ENCODE results near the gene ATP1B4. TPM values are rescaled to one million over a fixed set of nuclear protein-coding genes. Genes with fewer than 3 reads are reported as not detected.

The ATP1B4 gene
- total RNA-seq, 3 donors from 2014 or later: not detected

DNA sequence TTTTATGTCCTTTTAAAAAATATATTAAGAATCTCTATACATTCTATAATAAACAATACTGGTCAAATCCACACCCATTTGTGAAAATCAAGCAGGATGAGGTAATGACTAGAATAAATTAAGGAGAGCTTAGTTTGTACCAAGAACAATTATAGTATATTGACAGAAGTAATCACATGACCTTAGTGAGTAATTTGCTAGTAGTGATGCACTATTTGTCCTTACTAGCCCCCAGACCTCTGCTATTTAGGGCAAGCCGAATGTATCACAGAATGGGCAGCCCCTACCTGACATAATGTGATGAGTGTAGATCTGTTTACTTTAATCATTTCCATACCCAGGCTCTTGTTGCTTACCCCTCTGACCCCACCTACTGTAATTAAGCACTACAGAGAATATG, 15.8 kb downstream of the ATP1B4 start:
- no peak for DNase-seq

DNA sequence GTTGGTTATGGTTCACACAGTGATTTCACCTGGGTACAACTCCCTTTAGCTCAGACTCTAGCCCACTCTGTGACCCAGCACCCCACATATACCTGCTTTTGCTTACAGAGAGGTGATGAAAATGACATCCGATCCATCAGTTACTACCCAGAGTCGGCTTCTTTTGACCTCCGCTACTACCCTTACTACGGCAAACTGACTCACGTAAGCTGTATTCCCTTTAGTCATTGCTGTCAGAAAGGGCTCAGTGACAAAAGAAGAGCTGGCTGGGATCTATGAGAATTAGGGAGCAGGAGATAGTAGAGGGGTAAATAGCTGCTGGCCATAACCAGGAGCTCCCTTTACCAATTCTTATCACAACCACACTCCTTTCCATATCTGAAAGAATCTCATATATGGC, 16.7 kb downstream of the ATP1B4 start:
- ATAC-seq: no peak

More for the DNA sequence above, 15.8 kb downstream of the ATP1B4 start:
- no peaks in the 10 kb centered on the region for H3K9me3 ChIP-seq
- TF ChIP-seq, protein P1, sequence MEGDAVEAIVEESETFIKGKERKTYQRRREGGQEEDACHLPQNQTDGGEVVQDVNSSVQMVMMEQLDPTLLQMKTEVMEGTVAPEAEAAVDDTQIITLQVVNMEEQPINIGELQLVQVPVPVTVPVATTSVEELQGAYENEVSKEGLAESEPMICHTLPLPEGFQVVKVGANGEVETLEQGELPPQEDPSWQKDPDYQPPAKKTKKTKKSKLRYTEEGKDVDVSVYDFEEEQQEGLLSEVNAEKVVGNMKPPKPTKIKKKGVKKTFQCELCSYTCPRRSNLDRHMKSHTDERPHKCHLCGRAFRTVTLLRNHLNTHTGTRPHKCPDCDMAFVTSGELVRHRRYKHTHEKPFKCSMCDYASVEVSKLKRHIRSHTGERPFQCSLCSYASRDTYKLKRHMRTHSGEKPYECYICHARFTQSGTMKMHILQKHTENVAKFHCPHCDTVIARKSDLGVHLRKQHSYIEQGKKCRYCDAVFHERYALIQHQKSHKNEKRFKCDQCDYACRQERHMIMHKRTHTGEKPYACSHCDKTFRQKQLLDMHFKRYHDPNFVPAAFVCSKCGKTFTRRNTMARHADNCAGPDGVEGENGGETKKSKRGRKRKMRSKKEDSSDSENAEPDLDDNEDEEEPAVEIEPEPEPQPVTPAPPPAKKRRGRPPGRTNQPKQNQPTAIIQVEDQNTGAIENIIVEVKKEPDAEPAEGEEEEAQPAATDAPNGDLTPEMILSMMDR (IDR thresholded peaks at IDR 0.05): no peak
- H3K36me3 ChIP-seq (ENCODE audit: low read depth): no peaks in the 10 kb centered on the region
- no peaks in the 10 kb centered on the region for H3K4me1 ChIP-seq (ENCODE audit: low read depth)
- no peak overlapping the region for H3K4me3 ChIP-seq
- ATAC-seq: no peak
- intact Hi-C loops (cut with DNase I, micrococcal nuclease): no loop called here

GRCh38 chrX:120379937-120380681, 18.2 kb downstream of the ATP1B4 start:
- no peaks in the 10 kb centered on the region for H3K4me1 ChIP-seq (ENCODE audit: low read depth)
- intact Hi-C loops (cut with DNase I, micrococcal nuclease): no loop called here
- H3K4me3 ChIP-seq: no peak overlapping the region
- H3K36me3 ChIP-seq (ENCODE audit: low read depth): no peaks in the 10 kb centered on the region
- H3K9me3 ChIP-seq: no peaks in the 10 kb centered on the region
- TF ChIP-seq, protein P1 (IDR thresholded peaks at IDR 0.05): no peak
- DNase-seq (no peak), ATAC-seq (no peak)

More for the DNA sequence above, 16.7 kb downstream of the ATP1B4 start:
- Histone ChIP-seq H3K4me1 (ENCODE audit: low read depth) (no peaks in the 10 kb centered on the region), H3K4me3 (no peak overlapping the region), H3K36me3 (ENCODE audit: low read depth) (no peaks in the 10 kb centered on the region), H3K9me3 (no peaks in the 10 kb centered on the region)
- TF ChIP-seq, protein P1 (IDR thresholded peaks at IDR 0.05): no peak
- DNase-seq: no peak
- intact Hi-C loops (cut with DNase I, micrococcal nuclease): no loop called here

GRCh38 chrX:120380699-120381098, 18.8 kb downstream of the ATP1B4 start:
- Histone ChIP-seq H3K4me3 (no peak overlapping the region), H3K9me3 (no peaks in the 10 kb centered on the region), H3K36me3 (ENCODE audit: low read depth) (no peaks in the 10 kb centered on the region), H3K4me1 (ENCODE audit: low read depth) (no peaks in the 10 kb centered on the region)
- TF ChIP-seq, protein P1 (IDR thresholded peaks at IDR 0.05): no peak
- peak in 1 of 3 donors; percentile 17 for DNase-seq
- peak; percentile 64 for ATAC-seq
- intact Hi-C loops (cut with DNase I, micrococcal nuclease): no loop called here

DNA sequence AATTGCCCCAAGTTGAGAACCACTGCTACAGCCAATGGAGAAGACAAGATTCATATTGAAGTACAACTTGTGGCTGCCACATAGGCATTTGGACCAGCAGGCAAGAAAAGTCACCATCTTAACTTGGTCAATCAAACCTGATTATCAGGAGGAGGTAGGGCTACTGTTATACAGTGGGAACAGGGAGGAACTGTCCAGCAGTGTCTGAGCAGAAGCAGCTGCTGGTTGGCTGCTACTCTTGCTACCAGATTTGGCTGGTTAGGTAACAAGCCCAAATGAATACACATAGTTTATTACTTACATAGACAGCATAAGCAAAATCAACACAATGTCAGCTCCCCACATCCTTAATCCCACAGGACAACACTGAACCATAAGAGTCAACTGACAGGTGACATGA, 39.4 kb downstream of the ATP1B4 start:
- no peak for DNase-seq
- TF ChIP-seq, protein P1 (IDR thresholded peaks at IDR 0.05): no peak
- Histone ChIP-seq H3K36me3 (ENCODE audit: low read depth) (no peaks in the 10 kb centered on the region), H3K4me3 (no peak overlapping the region), H3K9me3 (no peaks in the 10 kb centered on the region), H3K4me1 (ENCODE audit: low read depth) (no peaks in the 10 kb centered on the region)
- intact Hi-C loops (cut with DNase I, micrococcal nuclease): no loop called here
- ATAC-seq: no peak
